GM18520 (cell line): ENCODE measurements around the gene SERPING1.

ENCODE experiments used
- ATAC-seq: cut with Tn5 transposase; IDR thresholded peaks from one replicate; pipeline ENCODE4 v1.9.1; 2021; ENCODE audit not compliant: unreplicated experiment

The SERPING1 gene

GRCh38 chr11:57597461-57597915 lies at the start of gene SERPING1:
TSS of gene SERPING1 (plus strand) at chr11:57597685. CDS start at chr11:57598271, 586 bp downstream.
- no peak for ATAC-seq

DNA sequence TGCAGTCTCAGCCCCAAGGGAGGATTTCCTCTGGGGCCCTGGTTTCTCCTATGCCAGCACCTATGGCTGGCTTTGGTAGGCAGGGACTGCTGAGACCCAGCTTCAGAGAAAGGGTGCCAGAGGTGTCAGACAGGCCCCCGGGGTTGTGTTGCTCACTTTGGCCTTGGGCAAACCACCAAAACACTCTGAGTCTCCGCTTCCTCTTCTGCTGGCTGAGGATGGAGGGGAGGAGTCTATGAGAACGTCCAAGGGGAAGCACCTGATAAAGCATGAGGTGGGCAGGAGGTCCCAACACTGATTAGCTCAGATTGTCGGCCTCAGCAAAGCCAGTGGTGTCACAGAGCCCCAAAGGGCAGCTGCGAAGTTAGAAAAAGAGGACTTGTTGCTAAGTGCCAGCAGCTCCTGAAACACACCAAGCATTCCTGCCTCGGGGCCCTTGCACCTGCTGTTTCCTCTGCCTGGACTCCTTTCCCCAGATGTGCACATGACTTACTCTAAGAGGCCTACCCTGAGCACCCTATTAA lies 49.6 kb upstream of the SERPING1 start:
- ATAC-seq = peak; percentile 69

DNA sequence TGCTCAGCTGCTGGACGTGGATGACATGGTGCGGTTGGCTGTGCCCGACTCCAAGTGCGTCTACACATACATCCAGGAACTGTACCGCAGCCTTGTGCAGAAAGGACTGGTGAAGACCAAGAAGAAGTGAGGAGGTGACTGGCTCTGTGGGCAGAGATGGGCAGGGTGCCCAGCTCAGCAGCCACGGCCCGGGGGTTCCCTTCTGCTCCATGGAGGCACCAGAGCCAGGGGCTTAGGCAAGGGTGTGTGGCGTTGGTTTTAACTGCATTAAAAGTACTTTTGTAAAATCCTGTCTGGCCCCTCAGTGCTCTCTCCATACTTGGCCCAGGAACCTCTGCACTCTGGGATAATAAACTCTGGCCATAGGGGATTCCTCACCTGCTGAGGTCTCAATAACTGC lies 47.5 kb upstream of the SERPING1 start:
- ATAC-seq = no peak

GRCh38 chr11:57551941-57552340 lies 45.5 kb upstream of the SERPING1 start:
- no peak for ATAC-seq

- ATAC-seq = no peak
Measured at GRCh38 chr11:57552479-57552878, 45.0 kb upstream of the SERPING1 start.

DNA sequence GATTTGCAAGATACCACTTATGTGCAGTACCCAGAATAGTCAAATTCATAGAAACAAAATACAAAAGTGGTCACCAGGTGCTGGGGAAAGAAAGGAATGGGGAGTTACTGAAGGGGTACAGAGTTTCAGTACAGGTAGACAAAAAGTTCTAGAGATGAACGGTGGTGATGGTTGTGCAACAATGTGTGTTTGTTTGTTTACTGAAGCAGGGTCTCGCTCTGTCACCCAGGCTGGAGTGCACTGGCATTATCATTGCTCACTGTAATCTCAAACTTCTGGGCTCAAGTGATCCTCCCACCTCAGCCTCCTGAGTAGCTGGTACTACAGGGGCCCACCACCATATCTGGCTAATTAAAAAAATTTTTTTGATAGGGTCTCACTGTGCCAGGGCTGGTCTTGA lies 42.1 kb upstream of the SERPING1 start:
- ATAC-seq = no peak

DNA sequence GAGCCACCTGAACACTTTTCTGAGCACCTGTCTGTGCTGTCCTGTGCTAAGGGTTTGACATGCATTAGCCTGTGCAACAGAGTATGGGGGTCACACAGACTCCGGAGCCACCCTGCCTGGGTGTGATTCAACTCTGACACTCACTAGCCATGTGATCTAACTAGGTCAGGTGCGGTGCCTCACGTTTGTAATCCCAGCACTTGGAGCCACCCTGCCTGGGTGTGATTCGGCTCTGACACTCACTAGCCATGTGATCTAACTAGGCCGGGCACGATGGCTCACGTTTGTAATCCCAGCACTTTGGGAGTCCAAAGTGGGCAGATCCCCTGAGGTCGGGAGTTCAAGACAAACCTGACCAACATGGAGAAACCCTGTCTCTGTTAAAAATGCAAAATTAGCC lies 41.4 kb upstream of the SERPING1 start:
- ATAC-seq = no peak

DNA sequence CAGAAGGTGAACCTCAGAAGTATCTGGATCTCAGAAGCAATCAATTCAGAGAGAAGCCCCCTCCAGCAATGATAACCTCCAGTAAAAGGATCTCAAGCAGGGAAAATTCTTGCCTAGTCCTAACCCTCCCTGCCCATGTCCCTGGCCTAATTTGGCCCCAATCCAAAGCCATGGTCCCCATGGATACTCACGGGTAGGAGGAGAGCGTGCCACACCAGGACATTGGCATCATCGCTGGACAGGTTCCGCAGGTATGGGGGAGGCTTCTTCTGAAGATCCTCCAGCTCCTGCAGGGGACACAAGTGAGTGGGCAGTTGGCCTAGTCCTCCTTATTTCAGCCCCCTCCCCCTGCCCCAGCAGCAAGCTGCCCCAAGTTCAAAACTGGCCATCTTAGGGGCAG lies 37.3 kb upstream of the SERPING1 start:
- ATAC-seq = no peak

DNA sequence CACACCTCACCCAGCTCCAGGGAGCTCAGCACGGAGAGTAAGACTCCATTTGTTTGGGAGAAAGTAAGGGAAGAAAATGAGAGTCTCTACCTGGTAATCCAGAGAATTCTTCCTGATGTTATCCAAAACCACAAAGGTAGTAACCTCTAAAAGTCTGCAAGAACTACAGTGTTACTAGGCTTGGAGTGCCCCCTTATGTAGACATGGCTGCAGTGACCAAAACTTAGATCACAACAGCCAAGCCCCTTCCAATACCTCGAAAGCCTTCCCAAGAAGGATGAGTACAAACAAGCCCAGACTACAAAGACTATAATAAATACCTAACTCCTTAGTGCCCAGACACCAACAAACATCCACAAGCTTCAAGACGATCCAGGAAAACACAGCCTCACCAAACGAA lies 34.9 kb upstream of the SERPING1 start:
- ATAC-seq = no peak

DNA sequence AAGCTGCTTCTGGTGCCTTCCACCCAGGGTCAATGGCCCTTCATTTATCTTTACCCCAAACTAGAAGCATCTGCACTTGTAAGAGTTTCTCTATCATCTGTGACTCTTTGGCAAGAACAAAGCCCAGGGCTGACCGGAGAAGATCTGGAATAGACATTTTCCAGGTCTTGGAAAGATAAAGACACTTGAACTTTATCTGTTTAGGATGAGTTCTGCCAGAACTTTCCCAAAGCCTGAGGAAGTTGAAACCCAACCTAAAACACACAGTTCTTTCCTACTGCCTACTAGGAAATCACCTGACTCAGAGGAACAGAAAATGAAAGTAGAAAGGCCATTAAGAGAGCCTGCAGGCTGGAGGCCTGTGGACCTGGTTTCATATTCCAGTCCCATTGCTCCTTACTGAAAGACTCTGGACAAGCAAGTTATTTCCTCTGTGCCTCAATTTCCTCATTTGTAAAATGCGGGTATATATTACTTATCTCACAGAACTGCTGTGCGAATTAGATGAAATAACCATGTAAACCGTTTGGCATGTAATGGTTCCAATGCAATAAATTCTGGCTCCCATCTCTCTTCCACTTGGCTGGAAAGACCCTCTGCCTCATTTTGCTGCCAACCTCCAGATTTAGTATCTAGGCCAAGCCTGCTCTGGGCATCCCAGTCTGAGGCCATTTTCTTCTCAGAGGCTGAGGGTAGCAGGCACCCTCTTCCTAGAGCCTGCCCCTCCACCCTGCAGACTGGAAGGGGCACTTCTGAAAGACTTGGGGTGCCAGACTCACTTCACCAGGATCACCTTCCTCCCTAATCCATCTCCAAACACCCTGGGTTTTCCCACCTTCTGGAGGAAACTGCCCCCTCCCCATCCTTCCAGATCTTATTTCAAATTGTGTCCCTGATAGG lies 31.2 kb upstream of the SERPING1 start:
- peak; percentile 75 for ATAC-seq

DNA sequence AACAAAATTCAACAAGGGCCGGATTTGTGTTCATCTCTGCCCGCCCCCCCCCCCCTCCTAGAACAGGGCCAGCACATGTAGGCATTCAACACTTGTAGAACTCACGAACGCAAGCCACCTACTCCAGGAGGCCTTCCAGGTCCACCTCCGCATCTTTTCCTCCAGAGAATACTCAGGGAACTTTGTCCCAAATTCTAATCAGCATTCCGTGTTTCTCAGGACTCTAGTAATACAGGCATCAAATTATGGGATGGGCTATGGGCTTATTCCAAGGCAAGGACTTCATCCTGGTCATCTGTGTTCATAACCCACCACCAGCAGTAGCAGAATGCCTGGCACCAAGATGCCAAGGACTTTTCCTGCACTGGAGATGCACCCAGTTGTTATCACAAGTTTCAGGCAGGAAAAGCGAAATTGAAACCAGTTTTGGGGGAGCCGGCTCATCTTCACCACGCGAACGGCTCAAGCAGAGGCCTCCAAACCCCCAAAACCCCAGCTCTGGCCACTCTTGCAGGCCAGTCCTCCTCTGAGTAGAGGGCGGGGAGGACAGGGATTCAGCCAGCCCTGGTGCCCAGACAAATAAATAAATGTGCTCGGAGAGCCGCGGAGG lies 30.5 kb upstream of the SERPING1 start:
- no peak for ATAC-seq

DNA sequence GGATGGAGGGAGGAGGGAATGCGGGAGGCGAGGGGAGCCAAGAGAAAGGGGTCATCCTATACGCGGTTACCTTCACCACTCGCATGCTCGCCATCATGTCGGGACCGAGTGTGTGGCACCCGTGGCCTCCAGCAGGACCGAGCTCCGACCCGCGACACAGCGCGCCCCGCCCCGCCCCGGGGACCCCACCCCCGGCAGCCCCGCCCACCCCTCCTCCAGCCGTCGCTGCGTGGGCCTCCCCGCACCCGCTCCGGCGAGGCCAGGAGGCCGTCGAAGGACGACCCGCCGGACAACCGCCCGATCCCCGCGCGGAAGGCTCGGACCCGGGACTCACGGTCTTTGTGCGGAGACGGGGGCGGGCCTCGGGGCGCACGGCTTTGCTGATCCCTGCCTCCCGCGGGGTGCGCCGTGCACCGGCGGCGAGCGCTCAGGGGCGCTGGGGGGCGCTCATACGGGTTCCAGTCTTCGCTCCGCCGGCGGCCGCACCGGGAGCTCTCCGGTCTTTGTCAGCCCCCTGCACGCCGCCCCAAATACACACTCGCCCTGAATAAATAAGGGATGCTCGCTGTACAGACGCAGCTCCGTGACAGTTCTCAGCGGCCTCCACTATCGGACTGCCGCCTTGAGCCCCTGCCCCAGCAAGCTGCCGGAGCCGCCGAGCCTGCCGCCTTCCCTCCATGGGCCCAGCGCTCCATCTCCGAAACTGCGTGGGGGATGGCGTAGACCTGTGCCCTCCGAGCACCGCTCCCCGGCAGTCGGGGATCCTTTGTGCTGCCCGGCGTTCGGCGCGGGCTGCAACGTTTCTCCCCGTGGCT lies 29.8 kb upstream of the SERPING1 start, which contains the start of gene UBE2L6:
TSS of gene UBE2L6 (minus strand) at position 158 of the 815 bp plus-strand sequence. CDS start at position 97, 61 bp downstream.
- ATAC-seq = peak; percentile 29

GRCh38 chr11:57568330-57568766 lies 29.1 kb upstream of the SERPING1 start:
- ATAC-seq = peak; percentile 45

GRCh38 chr11:57571606-57572005 lies 25.9 kb upstream of the SERPING1 start:
- ATAC-seq = no peak

GRCh38 chr11:57574061-57574460 lies 23.4 kb upstream of the SERPING1 start:
- no peak for ATAC-seq

- no peak for ATAC-seq
Measured at GRCh38 chr11:57584341-57584740, 13.1 kb upstream of the SERPING1 start.

DNA sequence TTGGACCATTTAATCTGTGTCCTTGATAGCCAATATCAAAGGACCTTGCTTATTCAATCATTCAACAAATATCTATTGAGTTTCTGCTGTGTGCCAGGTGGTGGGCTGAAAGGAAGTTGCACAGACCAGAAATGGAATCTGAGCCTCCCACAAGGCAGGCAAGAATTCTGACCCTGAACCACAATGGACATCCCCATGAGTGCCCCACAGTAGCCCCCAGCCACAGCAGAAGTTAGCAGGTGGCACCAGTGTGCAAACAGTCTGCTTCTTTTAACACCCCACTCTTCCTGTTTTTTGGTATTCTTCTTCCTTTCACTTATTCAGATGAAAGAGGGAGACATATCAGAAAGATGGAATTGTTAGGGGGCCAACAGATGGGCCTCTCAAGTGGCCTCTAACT lies 12.2 kb upstream of the SERPING1 start:
- ATAC-seq = no peak

GRCh38 chr11:57586711-57587245 lies 10.7 kb upstream of the SERPING1 start:
- no peak for ATAC-seq

DNA sequence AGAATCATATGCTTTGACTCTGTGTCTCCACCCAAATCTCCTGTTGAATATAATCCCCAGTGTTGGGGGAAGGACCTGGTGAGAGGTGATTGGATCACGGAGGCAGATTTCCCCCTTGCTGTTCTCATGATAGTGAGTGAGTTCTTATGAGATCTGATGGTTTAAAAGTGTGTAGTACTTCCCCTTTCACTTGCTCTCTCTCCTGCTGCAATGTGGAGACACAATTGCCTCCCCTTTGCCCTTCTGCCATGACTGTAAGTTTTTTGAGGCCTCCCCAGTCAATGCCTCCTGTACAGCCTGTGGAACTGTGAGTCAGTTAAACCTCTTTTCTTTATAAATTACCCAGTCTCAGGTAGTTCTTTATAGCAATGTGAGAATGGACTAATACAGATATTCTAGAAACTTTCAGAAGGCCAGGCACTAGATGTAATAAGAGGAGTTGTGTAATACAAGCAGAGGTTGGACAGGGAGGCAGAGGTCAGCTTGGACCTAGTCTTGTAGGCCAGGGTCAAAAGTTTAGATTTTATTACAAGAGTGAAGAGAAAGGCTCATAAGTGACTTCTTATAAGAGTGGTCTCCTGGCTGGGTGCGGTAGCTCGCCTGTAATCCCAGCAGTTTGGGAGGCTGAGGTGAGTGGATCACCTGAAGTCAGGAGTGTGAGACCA lies 9.3 kb upstream of the SERPING1 start:
- ATAC-seq = no peak

- no peak for ATAC-seq
Measured at GRCh38 chr11:57596266-57596885, 1.1 kb upstream of the SERPING1 start.
